HG03095 (cell line): ENCODE data around the gene CNN1.
"Not testable (repeated sequence)": the region's sequence is repeated elsewhere in the genome, so short reads cannot be mapped to it uniquely, and the experiment has no call there.

Experiments used
- ATAC-seq: cut with Tn5 transposase; IDR thresholded peaks from one replicate; pipeline ENCODE4 v1.9.1; 2021; ENCODE audit warnings: moderate library complexity; ENCODE audit not compliant: unreplicated experiment

Gene CNN1

DNA sequence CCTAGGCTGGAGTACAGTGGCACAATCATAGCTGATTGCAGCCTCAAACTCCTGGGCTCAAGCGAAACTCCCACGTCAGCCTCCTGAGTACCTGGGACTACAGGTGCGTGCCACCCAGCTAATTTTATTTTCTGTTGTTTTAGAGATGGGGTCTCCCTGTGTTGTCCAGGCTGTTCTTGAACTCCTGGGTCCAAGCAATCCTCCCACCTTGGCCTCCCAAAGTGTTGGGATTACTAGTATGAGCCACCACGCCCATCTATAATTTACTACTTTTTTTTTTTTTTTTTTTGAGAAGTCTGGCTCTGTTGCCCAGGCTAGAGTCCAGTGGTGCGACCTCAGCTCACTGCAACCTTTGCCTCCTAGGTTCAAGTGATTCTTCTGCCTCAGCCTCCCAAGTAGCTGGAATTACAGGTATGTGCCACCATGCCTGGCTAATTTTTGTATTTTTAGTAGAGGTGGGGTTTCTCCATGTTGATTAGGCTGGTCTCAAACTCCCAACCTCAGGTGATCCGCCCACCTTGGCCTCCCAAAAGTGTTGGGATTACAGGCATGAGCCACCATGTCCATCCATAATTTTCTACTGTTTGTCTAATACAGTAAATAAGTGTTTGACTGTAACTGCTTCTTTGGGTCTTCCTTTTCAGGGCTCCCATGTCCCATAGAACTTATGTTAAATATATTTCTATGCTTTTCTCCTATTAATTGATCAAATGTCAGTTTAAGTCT is 25.6 kb downstream of the CNN1 start:
- not testable (repeated sequence) for ATAC-seq

GRCh38 chr19:11565649-11565980 is 27.0 kb downstream of the CNN1 start:
- ATAC-seq: not testable (repeated sequence)

GRCh38 chr19:11566164-11566563 is 27.5 kb downstream of the CNN1 start:
- no peak for ATAC-seq

DNA sequence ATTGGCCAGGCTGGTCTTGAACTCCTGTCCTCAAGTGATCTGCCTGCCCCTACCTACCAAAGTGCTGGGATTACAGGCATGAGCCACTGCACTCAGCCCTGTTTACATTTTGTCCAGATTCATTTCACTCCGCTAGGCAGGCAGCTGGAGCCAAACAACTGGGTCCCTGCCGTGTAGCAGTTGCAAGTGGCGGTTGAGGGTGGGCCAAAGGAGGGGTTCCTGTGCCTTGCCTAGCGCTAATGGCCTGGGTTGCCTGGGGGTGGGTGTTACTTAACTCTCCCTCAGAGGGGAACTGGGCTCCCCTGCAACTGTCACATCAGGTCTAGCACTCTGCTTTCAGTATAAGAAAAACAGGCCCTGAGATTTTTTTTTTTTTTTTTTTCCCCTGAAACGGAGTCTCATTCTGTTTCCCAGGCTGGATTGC is 31.4 kb downstream of the CNN1 start:
- ATAC-seq: no peak

DNA sequence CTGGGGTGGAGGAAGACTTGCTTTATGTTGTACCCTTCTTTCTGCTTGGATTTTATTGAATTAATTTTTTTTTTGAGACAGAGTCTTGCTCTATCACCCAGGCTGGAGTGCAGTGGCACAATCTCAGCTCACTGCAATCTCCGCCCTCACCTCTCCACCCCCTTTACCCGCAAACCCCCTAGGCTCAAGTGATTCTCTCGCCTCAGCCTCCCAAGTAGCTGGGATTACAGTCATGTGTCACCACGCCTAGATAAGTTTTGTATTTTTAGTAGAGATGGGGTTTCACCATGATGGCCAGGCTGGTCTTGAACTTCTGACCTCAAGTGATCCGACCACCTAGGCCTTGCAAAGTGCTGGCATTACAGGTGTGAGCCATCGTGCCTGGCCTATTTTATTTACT is 34.7 kb downstream of the CNN1 start:
- not testable (repeated sequence) for ATAC-seq

DNA sequence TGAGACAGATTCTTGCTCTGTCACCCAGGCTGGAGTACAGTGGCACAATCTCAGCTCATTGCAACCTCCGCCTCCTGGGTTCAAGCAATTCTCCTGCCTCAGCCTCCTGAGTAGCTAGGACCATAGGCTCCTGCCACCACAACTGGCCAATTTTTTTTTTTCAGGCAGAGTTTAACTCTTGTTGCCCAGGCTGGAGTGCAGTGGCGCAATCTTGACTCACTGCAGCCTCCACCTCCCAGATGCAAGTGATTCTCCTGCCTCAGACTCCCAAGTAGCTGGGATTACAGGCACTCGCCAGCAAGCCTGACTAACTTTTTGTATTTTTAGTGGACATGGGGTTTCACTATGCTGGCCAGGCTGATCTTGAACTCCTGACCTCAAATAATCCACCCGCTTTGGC is 35.1 kb downstream of the CNN1 start:
- not testable (repeated sequence) for ATAC-seq

DNA sequence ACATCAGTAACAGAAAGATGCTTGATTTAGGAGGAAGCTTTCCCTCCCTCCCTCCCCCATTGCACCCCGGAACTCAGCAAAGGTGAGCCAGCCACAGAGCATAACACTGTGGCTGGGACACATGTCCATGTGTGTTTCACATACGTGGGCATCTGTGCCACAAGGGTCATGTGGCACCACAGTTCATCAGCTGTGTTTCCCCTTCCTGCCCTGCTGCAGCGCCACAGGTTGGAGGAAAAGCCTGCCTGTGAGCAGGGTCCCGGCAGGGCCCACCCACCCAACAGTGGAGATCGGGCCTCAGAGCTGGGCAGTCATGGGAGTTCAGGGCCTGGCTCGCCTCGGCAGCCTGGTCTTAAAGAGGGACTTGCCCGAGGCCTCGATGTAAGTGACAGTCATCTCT is 36.0 kb downstream of the CNN1 start:
- ATAC-seq: no peak

- no peak for ATAC-seq
Measured at GRCh38 chr19:11576227-11576626, 37.6 kb downstream of the CNN1 start.

DNA sequence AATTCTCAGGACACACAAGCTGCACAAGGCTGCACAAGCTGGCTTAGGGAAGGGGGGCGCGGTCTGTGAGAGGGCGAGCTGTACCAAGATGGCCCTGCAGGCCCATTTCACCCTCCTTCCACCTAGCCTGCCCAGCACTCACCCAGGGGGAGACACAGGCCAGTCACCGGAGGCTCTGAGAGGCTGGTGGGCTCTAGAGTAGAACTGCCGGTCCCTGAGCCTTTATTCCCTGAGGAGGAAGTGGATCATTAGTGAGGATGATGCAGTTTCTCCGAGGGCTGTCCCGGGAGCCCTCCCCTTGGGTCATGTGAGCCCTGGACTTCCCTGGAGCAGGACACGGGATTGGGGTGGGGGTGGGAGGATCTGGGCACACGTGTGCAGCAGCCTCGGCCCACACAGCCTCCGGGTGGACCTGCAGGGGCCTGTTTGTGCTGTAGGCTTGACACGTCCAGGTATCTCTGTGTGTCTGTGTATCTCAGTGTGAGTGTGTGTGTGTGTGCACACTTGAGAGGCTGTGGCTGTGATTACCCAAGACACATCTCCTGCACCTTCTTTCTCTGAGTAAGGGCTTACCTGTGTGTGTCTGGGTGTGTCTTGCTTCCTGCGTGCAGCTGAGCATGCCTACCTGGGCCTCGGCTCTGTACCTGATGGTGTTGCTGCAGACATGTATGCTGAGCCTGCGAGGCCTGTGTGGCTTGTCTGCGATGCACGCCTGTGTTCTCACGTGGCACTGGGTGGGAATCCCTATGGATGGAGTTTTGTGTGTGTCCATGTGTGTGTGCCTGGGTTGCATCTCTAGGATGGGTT is 39.0 kb downstream of the CNN1 start, which contains the start of gene ACP5:
ACP5 (minus strand) TSS at position 195 of the 807 bp plus-strand sequence. CDS start 328 bp downstream, outside the sequence.
- no peak for ATAC-seq

- ATAC-seq: no peak
Measured at GRCh38 chr19:11578258-11579142, 39.8 kb downstream of the CNN1 start.

DNA sequence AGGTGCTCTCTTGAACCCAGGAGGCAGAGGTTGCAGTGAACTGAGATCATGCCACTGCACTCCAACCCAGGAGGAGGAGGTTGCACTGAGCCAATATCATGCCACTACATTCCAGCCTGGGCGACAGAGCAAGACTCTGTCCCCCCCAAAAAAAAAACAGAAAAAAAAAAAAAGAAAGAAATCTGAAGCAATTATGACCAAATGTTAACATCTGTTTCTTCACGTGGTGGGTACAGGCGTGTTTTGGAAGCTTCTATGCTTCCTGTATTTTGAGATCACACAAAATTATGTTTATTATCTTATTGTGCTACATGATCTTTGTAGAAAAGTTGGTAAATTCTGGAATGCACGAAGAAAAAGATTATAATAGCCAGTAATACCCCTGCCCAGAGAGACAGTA is 41.5 kb downstream of the CNN1 start:
- no peak for ATAC-seq

GRCh38 chr19:11581740-11582139 is 43.1 kb downstream of the CNN1 start:
- peak; percentile 55 for ATAC-seq

DNA sequence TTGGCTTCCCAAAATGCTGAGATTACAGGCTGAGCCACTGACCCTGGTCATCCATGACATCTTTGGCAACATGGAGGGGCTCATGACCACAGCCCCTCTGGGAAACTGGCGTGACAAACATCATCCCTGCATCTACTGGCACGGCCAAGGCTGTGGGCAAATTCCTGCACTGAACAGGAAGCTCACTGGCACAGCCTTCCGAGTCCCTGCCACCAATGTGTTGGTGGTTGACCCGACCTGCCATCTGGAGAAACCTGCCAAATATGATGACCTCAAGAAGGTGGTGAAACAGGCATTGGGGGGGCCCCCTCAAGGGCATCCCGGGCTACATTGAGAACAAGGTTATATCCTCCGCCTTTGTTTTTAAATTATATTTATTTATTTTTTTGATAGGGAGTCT is 47.7 kb downstream of the CNN1 start:
- no peak for ATAC-seq

- no peak for ATAC-seq
Measured at GRCh38 chr19:11587302-11587974, 48.8 kb downstream of the CNN1 start.

GRCh38 chr19:11587975-11588631 is 49.5 kb downstream of the CNN1 start:
- ATAC-seq: no peak

DNA sequence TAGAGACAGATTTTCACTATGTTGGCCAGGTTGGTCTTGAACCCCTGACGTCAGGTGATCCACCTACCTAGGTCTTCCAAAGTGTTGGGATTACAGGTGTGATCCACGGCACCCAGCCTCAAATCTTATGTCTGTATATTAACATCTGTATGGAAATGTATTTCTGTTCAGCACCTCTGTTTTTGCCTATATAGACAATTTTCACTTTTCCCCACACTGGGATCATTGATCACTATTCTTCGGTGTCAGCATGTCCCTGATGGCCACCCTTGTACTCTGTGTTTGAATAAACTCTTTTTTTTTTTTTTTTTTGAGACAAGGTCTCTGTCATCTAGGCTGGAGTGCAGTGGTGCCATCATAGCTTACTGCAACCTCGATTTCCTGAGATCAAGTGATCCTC is 55.4 kb downstream of the CNN1 start:
- ATAC-seq: no peak

DNA sequence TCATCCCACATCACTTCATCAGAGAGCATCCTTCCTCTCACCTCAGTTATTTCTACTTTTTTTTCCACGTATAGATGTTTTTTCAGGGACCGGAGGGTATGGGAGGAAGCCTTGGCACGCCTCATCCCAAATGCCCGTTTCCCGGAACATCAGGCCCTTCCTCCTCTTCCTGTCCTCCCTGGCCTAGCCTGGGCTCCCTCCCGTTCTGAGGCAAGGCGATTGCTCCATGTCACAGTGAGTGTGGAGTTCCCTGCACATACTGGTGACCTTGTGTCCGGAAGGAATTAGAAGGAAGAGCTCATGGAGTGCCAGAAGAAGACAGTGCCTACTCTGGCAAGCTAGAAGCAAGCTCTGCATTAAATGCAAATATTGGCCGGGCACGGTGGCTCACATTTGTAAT is 57.5 kb downstream of the CNN1 start:
- ATAC-seq: no peak

DNA sequence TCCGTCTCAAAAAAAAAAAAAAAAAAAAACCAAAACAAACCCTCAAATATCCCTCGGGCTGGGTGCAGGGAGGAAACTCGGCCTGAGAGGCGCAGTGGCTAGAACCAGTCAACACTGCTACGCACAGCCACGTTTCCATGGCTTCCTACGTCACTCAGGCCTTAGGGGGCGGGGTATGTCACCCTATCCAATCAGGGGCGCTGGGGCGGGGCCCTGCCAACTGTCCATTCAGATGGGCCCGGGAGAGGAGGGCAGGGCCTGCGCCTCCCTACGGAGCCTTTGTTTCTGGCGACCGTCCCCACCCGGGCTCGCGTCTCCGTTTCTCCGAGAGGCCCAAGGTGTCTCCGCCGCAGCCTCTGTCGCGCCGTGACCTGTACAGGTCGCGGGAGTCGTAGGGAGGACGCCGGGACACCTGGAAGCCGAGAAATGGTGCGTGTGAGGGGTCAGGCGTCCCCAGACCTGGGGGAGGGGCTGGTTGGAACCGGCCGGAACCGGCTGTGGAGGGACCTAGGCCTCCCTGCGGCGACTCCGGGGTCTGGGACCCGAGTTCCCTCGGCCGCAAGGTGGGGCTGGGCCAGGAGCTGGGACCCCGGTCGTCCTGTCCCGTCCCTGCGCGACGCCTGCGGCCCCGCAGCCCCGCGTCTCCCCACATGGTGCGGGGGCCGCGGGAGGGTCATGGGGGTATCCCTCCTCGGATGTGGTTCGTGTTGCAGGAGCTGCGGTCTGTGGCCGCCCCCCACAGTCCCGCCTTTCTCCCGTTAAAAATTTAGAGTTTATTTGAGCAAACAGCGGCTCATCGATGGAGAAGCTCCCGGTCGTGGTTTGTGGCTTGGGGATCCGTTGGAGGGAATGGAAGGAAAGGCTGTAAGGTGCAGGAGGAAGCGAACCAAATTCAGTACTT is 58.8 kb downstream of the CNN1 start, which contains the start of gene ZNF627:
ZNF627 (plus strand) TSS at position 282 of the 901 bp plus-strand sequence; CDS start at position 427, 145 bp downstream.
- ATAC-seq: peak; percentile 94

- ATAC-seq: no peak
Measured at GRCh38 chr19:11598103-11598483, 59.4 kb downstream of the CNN1 start.
